ENCODE results near the gene ASB2.

ASB2 gene

DNA sequence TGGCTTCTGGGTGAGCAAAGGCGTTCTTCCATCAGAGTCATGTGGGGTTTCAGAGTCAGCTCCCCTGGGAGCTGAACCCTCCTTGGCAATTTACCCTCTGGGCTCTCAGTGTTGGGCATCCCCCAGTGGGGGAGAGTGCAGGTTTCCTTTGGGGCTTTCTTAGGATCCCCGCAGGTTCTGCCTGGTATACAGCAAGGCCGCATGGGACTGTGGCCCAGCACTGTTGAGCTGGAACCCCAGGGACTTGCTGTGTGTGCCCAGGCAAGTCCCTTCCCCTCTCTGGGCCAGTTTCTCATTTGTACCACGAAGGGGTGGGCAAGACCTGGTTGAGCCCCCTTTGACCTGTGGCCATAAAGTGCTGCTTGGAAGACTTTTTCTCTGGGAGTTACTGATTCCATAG lies 43.7 kb downstream of the ASB2 start:
- in situ Hi-C loops (cut with HindIII; ENCODE audit: low sequenced_read_pairs), result no loop called here

DNA sequence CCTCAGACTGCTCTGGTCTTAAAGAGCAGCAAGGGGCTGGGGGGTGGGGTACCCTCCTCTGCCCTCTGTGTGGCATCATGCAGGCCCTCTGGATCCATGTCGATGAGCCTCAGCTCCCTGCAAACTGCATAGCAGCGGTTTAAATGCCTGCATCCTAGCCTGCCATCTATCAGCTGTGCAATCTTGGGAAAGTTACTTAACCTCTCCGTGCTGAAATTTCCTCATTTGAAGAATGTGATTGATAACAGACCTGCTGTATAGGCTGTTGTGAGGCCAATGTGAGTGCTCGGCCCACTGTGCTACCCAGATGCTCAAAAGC lies 45.4 kb downstream of the ASB2 start:
- in situ Hi-C loops (cut with HindIII; ENCODE audit: low sequenced_read_pairs), result no loop called here

DNA sequence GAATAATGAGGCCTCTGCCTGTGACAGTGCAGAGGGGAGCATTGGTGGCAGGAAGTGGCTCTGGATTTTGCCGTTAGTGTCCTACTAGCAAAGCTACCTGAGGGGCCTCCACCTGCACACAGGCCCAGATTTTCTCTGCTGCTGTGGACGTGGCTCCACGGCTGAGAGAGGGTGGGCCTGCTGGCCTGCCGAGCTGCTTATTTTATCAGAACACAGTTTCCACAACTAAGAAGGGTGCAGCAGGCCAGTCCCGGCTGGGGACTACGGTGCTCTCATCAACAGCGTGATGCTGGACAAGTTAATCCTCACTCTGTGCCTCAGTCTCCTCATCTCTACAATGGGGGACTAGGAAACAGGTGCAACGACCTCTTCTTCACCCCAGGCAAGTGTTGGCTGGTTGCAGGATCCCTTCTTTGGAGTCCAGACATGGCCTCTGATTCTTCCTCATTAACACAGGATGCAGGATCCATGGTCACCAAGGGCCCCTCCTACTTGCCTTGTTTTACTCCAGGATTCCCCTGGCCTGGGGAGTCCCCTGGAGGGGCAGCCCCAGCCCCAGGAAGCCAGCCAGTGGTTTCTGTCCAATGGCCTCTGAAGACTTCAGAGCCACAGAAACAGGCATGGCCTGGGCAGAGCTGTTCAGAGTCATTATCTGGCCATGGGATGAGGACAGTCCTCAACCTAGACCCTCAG lies 45.9 kb downstream of the ASB2 start:
- in situ Hi-C loops (cut with HindIII; ENCODE audit: low sequenced_read_pairs), result no loop called here

DNA sequence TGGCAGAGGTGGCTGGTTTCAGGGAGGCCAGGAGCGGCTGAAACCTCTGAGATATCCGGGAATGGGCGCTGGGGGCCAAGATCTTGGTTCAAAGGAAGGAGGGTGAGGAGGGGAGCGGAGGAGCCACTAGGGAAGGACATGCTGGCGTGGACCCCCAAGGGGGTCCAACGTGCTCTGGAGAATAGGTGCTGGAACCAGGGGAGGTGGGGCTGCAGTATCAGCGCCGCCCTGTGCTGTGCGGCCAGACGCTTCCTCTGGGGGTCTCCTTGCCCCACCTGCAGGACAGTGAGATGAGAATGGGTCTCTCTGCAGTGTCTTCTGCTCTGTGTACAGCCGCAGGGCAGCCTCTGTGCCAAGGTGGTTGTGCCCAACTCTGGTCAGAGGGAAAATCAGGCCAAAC lies 46.7 kb downstream of the ASB2 start:
- in situ Hi-C loops (cut with HindIII; ENCODE audit: low sequenced_read_pairs), result no loop called here

DNA sequence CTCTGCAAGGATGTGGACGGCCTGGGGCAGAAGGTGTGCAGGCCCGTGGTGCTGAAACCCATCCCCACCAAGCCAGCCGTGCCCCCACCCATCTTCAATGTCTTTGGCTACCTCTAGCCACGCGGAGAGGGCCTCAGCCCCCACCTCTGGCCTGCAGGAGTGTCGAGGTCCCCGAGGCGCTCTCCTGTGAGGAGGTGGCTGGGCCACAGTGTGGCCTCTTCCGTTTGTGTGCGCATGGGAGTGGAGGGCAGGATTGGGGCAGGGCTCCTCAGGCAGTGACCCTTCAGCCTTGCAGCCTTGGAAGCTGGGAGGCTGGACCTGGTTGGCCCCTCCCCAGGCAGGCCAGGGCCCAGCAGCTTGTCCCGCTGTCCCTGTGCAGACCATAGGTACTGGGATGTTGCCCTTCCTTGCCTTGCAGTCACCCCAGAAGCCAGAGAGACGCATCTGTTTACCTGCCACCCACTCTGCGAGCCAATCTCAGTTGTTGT lies 47.3 kb downstream of the ASB2 start:
- in situ Hi-C loops (cut with HindIII; ENCODE audit: low sequenced_read_pairs), result no loop called here

DNA sequence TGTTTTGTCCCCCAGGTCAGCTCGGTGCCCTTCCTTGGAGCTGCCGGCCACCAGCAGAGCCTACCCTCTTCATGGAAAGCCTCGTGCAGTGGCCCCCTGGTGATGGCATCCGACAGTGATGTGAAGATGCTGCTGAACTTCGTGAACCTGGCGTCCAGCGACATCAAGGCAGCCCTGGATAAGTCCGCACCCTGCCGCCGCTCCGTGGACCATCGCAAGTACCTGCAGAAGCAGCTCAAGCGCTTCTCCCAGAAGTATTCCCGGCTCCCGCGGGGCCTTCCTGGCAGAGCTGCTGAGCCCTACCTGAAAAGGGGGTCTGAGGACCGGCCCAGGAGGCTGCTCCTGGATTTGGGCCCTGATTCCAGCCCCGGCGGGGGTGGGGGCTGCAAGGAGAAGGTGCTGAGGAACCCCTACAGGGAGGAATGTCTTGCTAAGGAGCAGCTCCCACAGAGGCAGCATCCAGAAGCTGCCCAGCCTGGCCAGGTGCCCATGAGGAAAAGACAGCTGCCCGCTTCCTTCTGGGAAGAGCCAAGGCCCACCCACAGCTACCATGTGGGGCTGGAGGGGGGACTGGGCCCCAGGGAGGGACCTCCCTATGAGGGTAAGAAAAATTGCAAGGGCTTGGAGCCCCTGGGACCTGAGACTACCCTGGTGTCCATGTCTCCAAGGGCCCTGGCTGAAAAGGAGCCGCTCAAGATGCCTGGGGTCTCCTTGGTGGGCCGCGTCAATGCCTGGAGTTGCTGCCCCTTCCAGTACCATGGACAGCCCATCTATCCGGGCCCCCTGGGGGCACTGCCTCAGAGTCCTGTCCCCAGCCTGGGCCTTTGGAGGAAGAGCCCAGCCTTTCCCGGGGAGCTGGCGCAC lies 48.0 kb downstream of the ASB2 start:
- in situ Hi-C loops (cut with HindIII; ENCODE audit: low sequenced_read_pairs), result no loop called here

DNA sequence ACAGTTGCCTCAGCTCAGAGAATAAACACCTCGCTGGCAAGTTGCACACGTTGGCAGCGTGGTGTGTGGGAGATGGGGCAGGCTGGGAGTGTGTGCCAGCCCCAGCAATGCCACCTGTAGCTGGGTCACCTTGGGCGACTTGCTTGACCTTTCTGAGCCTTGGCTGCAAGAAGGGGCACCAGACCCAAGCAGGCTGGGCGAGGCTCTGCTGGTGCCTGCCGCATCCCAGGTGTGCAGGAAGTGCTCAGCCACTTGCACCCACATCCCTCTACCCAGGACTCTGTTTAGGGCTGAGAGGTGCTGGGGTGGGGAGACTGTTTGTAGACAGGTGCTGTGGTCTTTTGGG lies 48.6 kb downstream of the ASB2 start:
- in situ Hi-C loops (cut with HindIII; ENCODE audit: low sequenced_read_pairs), result no loop called here

DNA sequence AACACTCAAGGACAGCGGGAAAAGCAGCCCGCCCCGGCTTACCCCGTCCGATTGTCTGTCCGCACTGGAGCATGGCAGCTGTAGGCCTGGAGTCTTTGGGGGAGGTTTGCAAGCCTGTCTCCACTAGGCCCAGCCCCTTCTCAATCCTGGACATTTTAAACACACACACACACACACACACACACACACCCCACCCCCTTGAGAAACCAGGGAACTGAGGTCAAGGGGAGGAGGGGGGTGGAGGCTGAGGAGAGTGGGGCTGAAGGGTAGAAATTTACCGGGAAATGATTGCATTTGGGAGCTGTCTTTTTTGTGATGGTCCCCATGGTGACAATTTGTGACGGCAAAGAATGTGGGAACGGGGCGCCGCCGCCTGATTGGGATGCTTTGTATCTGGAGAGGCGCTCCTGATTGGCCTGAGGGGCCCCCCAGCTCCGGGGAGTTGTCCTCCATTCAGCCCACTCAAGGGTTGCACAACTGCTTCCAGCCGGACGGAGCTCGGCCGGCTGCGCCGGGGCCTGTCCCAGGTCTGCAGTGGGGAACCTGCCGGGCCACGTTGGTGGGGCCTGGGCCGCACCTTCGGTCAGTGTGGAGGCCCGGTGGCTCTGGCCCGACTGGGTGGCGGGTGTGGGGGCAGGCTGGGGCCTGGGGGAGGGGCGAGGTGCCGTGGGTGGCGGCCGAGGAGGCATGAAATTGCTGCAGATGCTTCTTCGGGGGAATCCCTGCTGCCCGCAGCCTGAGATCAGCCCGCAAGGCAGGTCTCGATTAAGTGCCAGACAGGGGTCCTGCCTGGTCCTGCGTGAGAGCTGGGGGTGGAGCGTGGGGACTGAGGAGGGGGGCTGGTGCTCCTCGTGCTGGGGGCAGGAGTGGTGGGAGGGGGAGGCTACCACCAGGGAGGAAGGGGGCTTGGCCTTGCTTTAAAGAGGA lies 49.2 kb downstream of the ASB2 start, which contains the start of gene FAM181A:
Gene FAM181A, plus strand, starts transcription at position 472 of the 927 bp plus-strand sequence. CDS start 942 bp downstream, outside the sequence.
- in situ Hi-C loops (cut with HindIII; ENCODE audit: low sequenced_read_pairs), result no loop called here

DNA sequence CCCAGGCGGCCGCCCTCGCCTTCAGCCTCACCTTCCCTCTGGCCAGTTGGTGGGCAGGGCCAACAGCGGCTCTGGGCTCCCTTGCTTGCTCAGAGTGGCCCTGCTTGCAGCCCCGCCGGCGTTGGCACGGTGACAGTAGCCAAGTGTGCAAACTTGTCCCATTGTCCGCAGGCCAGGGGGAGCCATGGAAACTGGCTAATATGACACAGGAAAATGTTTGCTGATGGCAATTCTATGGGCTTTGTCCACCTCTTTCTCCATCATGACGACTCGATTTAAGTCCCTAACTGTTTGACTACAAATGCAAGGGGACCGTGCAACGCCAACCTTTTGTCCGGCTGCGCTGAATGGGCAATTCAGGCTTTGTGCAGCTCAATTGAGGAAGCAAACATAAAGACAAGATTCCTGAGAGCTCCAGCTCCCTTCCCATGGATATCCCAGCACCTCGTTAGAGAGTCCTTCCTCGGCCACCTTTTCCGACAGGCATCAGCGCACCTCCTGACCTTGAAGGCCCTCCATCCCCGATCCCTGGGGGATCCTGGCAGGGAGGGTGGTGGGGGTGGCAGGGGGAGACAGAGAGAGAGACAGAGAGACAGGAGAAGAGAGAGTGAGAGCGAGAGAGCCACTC lies 50.0 kb downstream of the ASB2 start:
- in situ Hi-C loops (cut with HindIII; ENCODE audit: low sequenced_read_pairs), result no loop called here

DNA sequence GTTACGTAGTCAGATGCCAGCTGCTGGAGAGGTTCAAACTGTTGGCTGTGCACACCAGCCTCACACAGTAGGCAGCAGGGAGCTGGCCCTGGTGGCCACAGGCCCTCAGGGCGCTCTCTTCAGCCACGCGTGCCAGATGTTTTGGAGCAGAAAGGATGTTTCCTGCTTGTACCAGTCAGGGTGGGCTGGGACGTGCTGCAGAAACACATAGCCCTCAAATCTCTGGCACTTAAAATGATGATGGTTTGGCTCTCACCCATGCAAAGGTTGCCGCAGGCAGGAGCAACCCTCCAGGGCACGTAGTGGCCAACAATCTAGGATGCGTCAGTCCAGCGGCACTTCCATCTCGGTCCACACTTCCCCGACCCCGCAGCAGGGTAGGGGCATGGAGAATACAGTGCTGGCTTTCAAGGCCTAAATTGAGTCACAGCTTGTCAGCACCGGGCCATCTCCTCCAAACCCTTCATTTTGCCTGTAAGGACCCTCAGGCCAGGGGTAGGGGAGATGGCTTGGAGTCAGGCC lies 50.9 kb downstream of the ASB2 start:
- in situ Hi-C loops (cut with HindIII; ENCODE audit: low sequenced_read_pairs), result no loop called here

DNA sequence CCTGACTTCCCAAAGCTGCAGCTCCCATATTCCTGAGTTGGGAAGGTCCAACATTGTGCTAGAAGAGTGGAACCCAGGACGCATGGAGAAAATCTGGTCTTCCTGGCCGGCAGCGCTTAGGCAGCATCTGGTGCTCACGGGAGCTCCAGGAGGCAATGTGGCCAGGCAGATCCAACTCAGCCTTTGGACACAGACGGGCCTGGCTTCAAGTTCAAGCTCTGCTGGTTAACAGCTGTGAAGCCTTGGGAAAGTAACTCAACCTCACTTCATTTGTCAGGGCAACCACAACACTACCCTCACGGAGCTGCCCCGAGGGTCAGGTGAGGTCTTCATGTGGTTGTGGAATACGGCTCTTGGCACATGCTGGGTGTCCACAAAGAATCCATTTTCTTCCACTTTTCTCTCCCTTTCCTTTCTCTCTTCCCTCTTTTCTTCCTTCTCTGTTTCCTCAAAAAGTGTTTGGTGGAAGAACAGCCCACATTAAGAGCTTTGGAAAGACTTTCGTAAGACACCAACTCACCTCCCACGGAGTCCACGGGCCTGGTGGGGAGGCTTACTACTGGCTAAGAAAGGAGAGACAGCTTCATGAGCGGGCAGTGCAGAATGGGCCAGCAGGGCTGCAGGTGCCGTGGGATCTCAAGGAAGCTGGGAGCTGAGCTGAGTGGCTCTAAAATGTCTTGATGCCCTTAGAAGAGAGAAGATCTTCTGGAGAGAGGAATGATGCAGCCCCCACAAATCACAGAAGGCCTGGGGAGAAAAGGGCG lies 51.6 kb downstream of the ASB2 start:
- in situ Hi-C loops (cut with HindIII; ENCODE audit: low sequenced_read_pairs), result loop anchor here (25.0 kb wide), 1 partner anchor 262 kb away; no protein-coding TSS in a partner anchor

DNA sequence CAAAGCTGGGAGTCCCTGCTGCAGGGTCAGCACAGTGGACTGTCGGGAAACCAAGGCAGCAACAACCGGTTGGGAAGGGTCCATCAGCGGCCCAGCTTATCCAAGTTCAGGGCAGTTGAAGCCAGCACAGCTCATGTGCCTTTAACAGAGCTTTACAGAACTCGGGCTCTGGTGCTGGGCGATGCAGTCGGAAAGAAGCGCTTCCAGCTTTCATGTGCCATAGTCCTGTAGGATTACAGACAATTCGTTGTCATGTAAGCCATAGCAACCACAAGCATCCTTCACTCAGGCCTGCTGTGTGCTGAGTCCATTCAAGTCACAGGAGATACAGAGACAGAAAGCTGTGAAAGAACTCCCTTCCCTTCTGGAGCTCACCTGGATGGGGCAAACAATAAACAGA lies 52.7 kb downstream of the ASB2 start:
- in situ Hi-C loops (cut with HindIII; ENCODE audit: low sequenced_read_pairs), result loop anchor here (25.0 kb wide), 1 partner anchor 261 kb away; no protein-coding TSS in a partner anchor

DNA sequence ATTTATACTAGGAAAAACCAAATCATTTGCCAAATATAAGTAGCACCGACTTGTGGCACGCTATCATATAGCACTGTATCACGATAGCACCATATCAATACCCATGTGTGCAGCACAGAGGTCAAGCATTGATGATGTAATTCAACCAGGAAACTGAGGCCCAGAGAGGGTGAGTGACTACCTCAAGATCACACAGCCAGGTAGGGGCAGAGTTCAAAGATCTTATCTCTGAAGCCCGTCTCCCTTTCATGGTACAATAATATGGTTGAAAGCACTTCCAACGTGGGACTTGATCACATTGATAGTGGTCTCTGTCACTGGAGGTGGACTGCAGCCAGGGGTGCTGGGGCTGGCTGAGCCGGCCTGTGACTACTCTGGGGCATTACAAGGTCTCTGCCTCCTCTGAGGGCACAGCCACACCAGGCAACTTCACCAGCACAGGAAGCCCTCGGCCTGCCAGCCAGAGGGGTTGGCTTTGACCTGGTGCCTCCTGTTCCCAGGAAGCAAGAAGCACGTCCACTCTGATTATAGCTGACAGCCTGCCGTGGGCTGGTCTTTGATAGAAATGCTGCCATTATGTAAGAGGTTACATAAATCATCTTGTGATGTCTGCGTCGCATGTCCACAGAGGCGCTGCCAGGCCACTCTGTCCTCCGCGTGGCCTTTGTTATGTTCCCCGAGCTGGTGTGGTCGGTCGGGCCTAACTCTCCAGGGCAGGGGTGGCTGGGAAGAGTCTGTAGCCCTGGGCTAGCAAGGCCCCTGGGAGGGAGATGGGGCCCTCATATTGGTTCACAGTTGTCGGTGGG lies 55.2 kb downstream of the ASB2 start:
- in situ Hi-C loops (cut with HindIII; ENCODE audit: low sequenced_read_pairs), result loop anchor here (25.0 kb wide), 1 partner anchor 259 kb away; no protein-coding TSS in a partner anchor

DNA sequence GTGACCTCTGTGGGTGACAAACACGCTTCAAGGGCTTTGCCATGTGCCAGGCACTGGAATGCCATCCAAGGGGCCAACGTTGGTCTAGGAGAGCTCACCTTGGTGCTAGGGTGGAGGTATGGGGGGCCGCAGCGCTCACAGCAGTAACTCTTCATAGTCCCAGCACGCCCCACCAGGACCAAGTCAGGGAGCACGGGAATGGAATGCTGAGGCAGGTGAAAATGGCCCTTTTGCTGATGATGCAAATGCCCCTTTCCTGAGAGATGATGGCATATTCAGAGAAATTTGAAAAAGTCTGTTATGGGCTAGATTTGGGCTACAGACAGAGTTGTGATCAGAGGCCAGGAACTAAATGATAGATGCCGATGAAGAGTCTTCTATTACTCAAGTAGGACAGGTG lies 59.2 kb downstream of the ASB2 start:
- in situ Hi-C loops (cut with HindIII; ENCODE audit: low sequenced_read_pairs), result loop anchor here (25.0 kb wide), 1 partner anchor 255 kb away; no protein-coding TSS in a partner anchor

DNA sequence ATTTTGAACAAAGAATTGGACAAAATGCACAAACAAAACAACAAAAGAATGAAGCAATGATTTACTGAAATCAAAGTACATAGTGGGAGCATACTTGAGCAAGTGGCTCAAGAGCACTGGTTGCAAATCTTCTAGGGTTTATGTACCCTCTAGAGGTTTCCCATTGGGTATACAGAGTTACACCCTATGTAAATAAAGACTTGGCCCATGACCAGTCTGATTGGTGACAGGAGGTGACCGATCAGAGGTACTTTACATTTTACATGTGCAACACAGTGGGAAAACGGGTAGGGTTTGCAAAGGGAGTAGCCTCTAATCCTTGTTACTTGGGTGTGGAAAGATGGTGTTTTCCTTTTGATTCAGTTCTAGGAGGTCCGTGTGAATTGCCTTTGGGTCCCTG lies 59.9 kb downstream of the ASB2 start:
- in situ Hi-C loops (cut with HindIII; ENCODE audit: low sequenced_read_pairs), result loop anchor here (25.0 kb wide), 1 partner anchor 254 kb away; no protein-coding TSS in a partner anchor

DNA sequence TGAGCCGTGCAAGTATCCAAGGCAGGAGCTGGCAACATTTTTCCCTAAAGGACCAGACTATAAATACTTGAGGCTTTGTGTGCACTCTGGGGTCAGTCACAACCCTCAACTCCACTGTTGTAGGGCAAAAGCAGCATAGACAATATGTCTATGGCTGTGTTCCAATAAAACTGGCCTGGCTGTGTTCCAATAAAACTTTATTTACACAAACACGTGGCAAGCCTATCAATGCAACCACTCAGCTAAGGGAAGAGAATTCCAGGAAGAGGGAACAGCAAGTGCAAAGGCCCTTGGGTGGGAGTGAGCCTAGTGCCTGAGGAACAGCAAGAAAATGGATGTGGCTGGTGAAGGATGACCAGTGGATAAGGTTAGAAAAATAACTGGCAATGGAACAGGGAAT lies 60.6 kb downstream of the ASB2 start:
- in situ Hi-C loops (cut with HindIII; ENCODE audit: low sequenced_read_pairs), result loop anchor here (25.0 kb wide), 1 partner anchor 253 kb away; no protein-coding TSS in a partner anchor

DNA sequence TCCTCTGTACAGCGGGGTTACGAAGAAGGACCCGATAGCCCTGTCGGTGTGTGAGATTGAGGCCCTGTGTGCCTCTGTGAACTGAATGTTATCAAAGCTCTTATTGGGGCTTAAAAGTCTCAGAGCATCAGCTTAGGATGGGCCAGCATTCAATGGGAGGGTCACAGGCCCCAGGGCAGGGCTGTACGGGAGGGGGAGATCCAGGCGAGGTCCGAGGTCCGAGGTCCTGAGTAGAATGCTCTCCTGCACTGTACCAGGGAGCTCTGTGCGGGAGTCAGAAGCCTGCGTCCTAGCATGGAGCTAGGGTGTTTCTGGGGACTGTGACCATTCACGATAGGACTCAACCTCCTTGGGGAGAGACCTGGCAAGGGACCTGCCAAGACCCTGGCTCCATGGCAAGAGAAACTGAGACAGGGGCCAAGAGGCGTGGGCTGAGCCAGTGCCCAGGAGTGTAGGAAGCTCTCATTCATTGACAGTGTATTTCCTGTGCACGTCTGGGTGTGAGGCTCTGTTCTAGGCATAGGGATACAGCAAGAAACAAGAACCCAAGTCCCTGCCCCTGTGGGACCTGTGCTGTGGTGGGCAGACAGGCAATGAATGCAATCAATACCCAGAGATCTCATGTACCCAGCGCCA lies 61.2 kb downstream of the ASB2 start:
- in situ Hi-C loops (cut with HindIII; ENCODE audit: low sequenced_read_pairs), result loop anchor here (25.0 kb wide), 1 partner anchor 253 kb away; no protein-coding TSS in a partner anchor

DNA sequence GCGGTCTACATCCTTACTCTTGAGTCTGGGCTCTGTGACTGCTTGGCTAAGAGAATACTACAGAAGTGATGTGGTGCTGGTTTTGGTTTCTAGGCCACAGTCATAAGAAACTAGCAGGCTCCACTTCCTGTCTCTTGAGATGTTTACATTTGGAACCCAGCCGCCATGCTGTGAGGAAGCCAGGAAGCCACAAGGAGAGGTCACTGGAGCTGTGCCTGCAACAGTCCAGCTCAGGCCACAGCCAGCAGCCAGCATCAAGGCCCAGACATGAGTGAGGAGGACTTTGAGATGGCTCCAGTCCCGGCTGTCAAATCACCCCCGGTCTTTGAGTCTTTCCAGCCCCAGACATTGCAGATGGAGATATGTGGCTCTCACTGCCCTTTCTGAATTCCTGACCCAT lies 62.1 kb downstream of the ASB2 start:
- in situ Hi-C loops (cut with HindIII; ENCODE audit: low sequenced_read_pairs), result loop anchor here (25.0 kb wide), 1 partner anchor 252 kb away; no protein-coding TSS in a partner anchor

Measured in DLD1 (cell line).